ENCODE results near the gene IFNL2. TPM values are rescaled to one million over a fixed set of nuclear protein-coding genes. Genes with fewer than 3 reads are reported as not detected.

The IFNL2 gene
- total and polyA plus RNA-seq, 2 of the 4 experiments (the other 2 are of a cell fraction): not detected

DNA sequence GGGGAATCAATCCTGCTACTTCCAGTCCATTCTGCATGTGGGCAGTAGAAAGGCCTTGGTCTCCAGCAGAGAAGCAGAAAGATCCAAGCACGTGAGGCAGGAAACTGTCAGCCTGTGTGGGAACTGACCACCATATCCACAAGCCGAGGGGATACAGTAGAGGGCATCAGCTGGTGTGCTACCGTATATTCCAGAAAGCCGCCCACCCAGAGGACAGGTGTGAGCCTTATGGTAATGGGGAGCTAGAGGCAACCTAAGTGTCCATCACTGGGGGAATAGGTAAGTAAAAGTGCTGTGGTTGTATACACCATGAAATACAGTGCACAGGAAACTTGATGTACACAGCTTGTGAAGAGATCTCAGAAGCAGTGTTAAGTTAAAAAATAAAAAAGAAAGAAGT is 25.2 kb downstream of the IFNL2 start:
- H2AK9ac ChIP-seq (replicated peaks; ENCODE audit: low read depth, low read length, poor library complexity): no peak overlapping the region
- H4K5ac ChIP-seq (ENCODE audit: low read depth, low read length): no peak overlapping the region
- H3K23ac ChIP-seq (ENCODE audit: low read depth, low read length): no peak overlapping the region
- H4K91ac ChIP-seq (ENCODE audit: insufficient read depth, low read depth, low read length): no peak overlapping the region
- H4K8ac ChIP-seq (ENCODE audit: low read depth in 2 of 2, low read length in 2 of 2): no peak overlapping the region
- TF ChIP-seq, protein P1, sequence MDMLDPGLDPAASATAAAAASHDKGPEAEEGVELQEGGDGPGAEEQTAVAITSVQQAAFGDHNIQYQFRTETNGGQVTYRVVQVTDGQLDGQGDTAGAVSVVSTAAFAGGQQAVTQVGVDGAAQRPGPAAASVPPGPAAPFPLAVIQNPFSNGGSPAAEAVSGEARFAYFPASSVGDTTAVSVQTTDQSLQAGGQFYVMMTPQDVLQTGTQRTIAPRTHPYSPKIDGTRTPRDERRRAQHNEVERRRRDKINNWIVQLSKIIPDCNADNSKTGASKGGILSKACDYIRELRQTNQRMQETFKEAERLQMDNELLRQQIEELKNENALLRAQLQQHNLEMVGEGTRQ (IDR thresholded peaks at IDR 0.05; ENCODE audit: low read depth, low read length): no peak
- TF ChIP-seq RCOR1 (IDR thresholded peaks at IDR 0.05; ENCODE audit: insufficient replicate concordance, low read length) (no peak), RAD21 (IDR thresholded peaks at IDR 0.05; ENCODE audit: low read length) (no peak), SMC3 (IDR thresholded peaks at IDR 0.05; ENCODE audit: low read depth, low read length) (no peak), CHD1 (IDR thresholded peaks at IDR 0.05; ENCODE audit: low read depth, low read length) (no peak)
- TF ChIP-seq, protein P2, sequence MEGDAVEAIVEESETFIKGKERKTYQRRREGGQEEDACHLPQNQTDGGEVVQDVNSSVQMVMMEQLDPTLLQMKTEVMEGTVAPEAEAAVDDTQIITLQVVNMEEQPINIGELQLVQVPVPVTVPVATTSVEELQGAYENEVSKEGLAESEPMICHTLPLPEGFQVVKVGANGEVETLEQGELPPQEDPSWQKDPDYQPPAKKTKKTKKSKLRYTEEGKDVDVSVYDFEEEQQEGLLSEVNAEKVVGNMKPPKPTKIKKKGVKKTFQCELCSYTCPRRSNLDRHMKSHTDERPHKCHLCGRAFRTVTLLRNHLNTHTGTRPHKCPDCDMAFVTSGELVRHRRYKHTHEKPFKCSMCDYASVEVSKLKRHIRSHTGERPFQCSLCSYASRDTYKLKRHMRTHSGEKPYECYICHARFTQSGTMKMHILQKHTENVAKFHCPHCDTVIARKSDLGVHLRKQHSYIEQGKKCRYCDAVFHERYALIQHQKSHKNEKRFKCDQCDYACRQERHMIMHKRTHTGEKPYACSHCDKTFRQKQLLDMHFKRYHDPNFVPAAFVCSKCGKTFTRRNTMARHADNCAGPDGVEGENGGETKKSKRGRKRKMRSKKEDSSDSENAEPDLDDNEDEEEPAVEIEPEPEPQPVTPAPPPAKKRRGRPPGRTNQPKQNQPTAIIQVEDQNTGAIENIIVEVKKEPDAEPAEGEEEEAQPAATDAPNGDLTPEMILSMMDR (conservative IDR thresholded peaks at IDR 0.05; ENCODE audit: low read depth, low read length): no peak
- TF ChIP-seq, protein P3, sequence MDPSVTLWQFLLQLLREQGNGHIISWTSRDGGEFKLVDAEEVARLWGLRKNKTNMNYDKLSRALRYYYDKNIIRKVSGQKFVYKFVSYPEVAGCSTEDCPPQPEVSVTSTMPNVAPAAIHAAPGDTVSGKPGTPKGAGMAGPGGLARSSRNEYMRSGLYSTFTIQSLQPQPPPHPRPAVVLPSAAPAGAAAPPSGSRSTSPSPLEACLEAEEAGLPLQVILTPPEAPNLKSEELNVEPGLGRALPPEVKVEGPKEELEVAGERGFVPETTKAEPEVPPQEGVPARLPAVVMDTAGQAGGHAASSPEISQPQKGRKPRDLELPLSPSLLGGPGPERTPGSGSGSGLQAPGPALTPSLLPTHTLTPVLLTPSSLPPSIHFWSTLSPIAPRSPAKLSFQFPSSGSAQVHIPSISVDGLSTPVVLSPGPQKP (IDR thresholded peaks at IDR 0.05; ENCODE audit: borderline replicate concordance, low read depth, low read length): no peak
- POLR2A ChIA-PET (ENCODE audit: unreplicated experiment): no interaction called here
- no peak overlapping the region for H3K9ac ChIP-seq (ENCODE audit: low read depth, low read length)
- no peak overlapping the region for H2AFZ ChIP-seq (replicated peaks; ENCODE audit: low read length, poor library complexity)
- 27% methylated on average over 3 of the region's 4 CpGs; no CpG with 5 or more reads in 1 of the 2 experiments for WGBS, 2 experiments (ENCODE audit: extremely low coverage in 2 of 2, insufficient read length in 1 of 2)
- no peaks in the 10 kb centered on the region for H3K9me3 ChIP-seq (ENCODE audit: control insufficient read depth, insufficient read depth, low read length)
- H3K14ac ChIP-seq (replicated peaks; ENCODE audit: low read depth, low read length): no peak overlapping the region
- BruUV-seq (replicated peaks): no TSS peak
- no peak overlapping the region for H3K18ac ChIP-seq (ENCODE audit: low read depth, low read length)
- in situ Hi-C loops (cut with MboI; ENCODE audit: low sequenced_read_pairs): no loop called here
- no peak overlapping the region for H2BK15ac ChIP-seq (ENCODE audit: low read depth, low read length)
- no peaks in the 10 kb centered on the region for H3K4me1 ChIP-seq (ENCODE audit: control insufficient read depth, insufficient read depth, low read length)
- no peak overlapping the region for H2BK20ac ChIP-seq (ENCODE audit: low read depth, low read length)
- H2BK120ac ChIP-seq (ENCODE audit: low read depth, low read length): no peak overlapping the region
- no peak overlapping the region for H2AK5ac ChIP-seq (ENCODE audit: low read depth, low read length)
- H3K4me2 ChIP-seq (ENCODE audit: low read depth, low read length): no peak overlapping the region
- no peak for DNase-seq
- no peaks in the 10 kb centered on the region for H3K36me3 ChIP-seq (ENCODE audit: control insufficient read depth, insufficient read depth, low read length)
- H3K4me3 ChIP-seq (ENCODE audit: insufficient read depth, low read depth, low read length): no peak overlapping the region
- H2BK5ac ChIP-seq (ENCODE audit: low read depth, low read length, poor library complexity, severe bottlenecking): no peak overlapping the region
- H3K56ac ChIP-seq (ENCODE audit: extremely low read depth, insufficient read depth, low read length): no peak overlapping the region
- no peak for ATAC-seq (ENCODE audit: low read depth)
- dilution Hi-C loops (cut with HindIII; ENCODE audit: low sequenced_read_pairs, unreplicated experiment): no loop called here
- CTCF ChIA-PET: no interaction called here
- no peak overlapping the region for H3K27ac ChIP-seq (ENCODE audit: insufficient read depth, low read length)
- no peaks in the 10 kb centered on the region for H3K9me1 ChIP-seq (ENCODE audit: insufficient read depth, low read length)
- no peaks in the 10 kb centered on the region for H4K20me1 ChIP-seq (ENCODE audit: insufficient read depth, low read length)
- H3K4ac ChIP-seq (ENCODE audit: low read depth, low read length): no peak overlapping the region
- intact Hi-C loops (cut with micrococcal nuclease): no loop called here
- H3K79me1 ChIP-seq (ENCODE audit: low read depth in 1 of 2, low read length in 2 of 2): no peaks in the 10 kb centered on the region
- peaks cover 21% of the 10 kb centered on the region for H3K27me3 ChIP-seq (ENCODE audit: control insufficient read depth, insufficient read depth, low read length)
